Sciatic nerve (tissue), 2 donors: ENCODE measurements around the gene BCAS3. TPM values are rescaled to one million over a fixed set of nuclear protein-coding genes. Genes with fewer than 3 reads are reported as not detected.
"Not testable (repeated sequence)": the region's sequence is repeated elsewhere in the genome, so short reads cannot be mapped to it uniquely, and the experiment has no call there.

Experiments
- ATAC-seq: fragments of 200-7000 bp; cut with Tn5 transposase; one replicate; pipeline ENCODE4 v1.9.1; 2020; ENCODE audit warnings: mild to moderate bottlenecking, moderate library complexity
- DNase-seq: peaks from one replicate; pipeline ENCODE4 v3.0.0-alpha.2; 2020; ENCODE audit warnings: low spot score
- intact Hi-C: fragments of 100-400 bp; cut with DNase I; formaldehyde crosslinking; loops from one replicate; pipeline ENCODE4 v1.14.2; 2022
- total RNA-seq: library from RNA; stranded (reverse); fragmentation: NEBNext Ultra II Directional; extraction: Animal tissue kit (Norgen Biotek cat#: 25700); gene quantifications from one replicate; pipeline ENCODE4 v1.2.1, GENCODE V29; 2021
- donor health status: DM: no; HTN: no; CAD: no.
- donor health status: DM: no; HTN: no; CAD: no.

The BCAS3 gene
- total RNA-seq, 1 donor from 2014 or later = 42.5 TPM

GRCh38 chr17:61337290-61337689 lies 659.6 kb downstream of the BCAS3 start:
- DNase-seq (no peak), ATAC-seq (no peak)
- intact Hi-C loops = no loop called here

GRCh38 chr17:61338000-61338798 lies 660.5 kb downstream of the BCAS3 start:
- intact Hi-C loops = no loop called here
- ATAC-seq (no peak), DNase-seq (no peak)

DNA sequence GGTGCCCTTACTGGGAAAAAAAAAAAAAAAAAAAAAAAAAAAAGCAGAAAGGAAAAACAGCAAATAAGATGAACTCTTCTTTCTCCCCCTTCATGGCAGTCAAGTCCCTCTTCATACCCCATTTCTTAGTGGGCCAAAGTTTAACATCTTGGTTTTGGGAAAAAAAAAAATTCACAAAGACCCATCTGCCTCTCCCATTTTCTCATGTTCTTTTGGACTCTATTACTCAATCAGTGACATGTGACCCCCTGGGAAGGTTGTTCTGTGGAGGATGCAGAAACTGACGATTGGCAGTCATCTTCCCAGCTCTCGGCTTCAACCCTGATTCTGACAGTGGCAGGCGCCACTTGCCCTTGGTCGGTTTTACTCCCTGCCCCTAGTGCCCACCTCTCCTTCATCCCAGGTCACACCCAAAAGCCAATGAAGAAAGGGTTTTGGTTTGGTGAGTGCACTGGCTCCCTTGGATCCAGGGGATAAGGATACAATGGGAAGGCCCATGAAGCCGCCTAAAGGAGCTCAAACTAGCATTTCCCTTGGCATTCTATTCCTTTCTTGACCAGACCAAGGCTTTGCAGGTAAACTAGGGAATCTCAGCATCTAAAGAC lies 661.3 kb downstream of the BCAS3 start:
- intact Hi-C loops = no loop called here
- ATAC-seq (no peak), DNase-seq (no peak)

- no peak for ATAC-seq
- intact Hi-C loops = no loop called here
- DNase-seq = no peak
Observed at GRCh38 chr17:61340431-61341209, 663.0 kb downstream of the BCAS3 start.

- ATAC-seq = no peak
- no peak for DNase-seq
- intact Hi-C loops = no loop called here
Observed at GRCh38 chr17:61343576-61343975, 665.9 kb downstream of the BCAS3 start.

DNA sequence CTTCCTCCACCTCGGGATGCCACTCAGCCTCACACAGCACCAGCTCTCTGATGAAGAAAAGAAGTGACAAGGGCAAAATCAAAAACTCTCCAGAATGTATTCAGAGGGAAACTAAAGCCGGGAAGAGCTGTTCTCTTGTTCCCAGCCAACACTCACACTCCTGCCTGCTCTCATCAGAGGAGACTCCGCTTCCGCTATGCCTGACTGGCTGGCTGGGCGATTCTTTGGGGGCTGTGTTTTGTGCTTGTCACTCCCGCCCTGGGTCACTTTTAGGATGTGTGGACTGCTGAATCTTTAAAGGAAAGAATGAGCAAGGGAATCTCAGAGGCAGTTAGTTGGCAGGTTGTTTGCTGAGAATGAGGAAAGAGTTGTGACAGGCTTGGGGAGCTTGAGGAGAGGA lies 667.4 kb downstream of the BCAS3 start:
- intact Hi-C loops = no loop called here
- no peak for DNase-seq
- no peak for ATAC-seq

DNA sequence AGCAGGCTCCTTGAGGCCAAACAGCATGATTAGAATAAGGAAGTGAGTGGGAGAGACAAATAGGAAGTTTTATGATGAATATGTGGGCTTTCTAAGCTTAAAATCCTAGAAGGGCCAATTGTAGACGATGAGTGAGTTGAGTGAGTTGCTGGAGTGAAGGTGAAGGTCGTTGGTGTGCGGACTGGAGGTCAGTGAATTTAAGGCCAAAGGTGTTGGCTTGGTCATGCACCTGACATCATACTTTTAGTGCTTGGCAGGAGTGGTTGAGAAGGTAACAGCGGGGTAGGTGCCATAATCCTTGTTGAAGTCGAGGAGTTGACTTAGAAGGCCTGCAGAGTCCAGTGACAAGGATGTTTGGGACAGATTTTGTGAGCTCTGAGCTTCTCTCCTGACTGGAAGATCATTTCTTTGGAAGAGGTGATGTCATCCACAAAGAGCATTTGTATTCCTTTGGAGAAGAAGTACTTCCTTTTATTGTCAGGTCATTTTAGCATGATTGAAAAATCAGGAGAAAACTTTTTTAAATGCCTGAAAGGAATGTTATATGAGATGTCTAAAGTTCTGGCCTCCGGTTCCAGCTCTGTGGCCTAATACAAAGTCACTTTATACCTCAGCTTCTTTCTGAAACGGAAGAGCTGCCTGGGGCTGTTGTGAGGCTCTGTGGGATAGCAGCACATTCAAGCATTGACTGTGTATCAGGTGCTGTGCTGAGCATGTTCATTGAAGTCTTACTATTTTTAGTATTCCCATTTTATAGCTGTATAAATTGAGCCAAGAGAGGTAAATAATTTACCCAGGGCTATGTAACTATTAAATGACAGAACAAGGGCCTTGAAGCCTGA lies 668.4 kb downstream of the BCAS3 start:
- intact Hi-C loops = no loop called here
- ATAC-seq (no peak), DNase-seq (no peak)

DNA sequence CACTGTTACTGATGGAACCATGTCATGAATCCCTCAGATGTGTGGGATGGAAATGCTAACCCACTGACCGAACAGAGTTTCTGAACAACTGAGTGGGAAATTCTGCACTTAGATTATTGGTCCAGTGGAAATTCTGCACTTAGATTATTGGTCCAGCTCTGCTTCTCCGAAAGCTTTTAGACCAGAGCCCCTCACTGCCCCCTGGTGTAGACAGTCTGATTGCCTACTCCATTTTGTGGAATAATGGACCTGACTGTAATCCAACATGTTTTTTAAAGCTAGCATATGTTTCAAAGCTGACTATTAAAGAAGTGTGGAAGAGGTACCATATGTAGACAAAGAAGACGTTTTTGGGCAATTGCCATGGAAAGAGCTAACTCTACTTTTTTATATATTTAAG lies 671.7 kb downstream of the BCAS3 start:
- intact Hi-C loops = no loop called here
- DNase-seq = no peak

GRCh38 chr17:61351745-61352407 lies 674.2 kb downstream of the BCAS3 start:
- ATAC-seq = no peak
- no peak for DNase-seq
- intact Hi-C loops = no loop called here

More for the DNA sequence above, 671.7 kb downstream of the BCAS3 start:
- no peak for ATAC-seq

DNA sequence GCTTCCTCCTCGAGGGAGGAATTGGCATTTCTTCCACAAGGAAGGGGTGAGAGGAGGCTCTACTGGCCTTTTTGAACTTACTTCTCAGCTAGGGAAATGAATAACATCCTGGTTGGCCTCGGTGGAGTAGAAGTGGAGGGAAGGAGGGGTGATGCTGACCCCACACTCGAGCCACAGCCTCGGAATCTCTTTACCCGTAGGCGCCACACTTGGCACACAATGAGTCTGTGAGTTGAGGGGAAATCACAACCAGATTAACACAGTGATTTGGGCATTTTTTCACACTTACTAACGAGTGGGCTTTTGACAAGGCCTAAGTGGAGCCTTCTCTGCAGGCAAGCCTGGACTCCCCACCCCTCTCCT lies 674.7 kb downstream of the BCAS3 start:
- intact Hi-C loops = no loop called here
- DNase-seq = no peak
- ATAC-seq = no peak

GRCh38 chr17:61352781-61353491 lies 675.3 kb downstream of the BCAS3 start:
- ATAC-seq (no peak), DNase-seq (no peak)
- intact Hi-C loops = no loop called here

GRCh38 chr17:61353615-61354014 lies 676.0 kb downstream of the BCAS3 start:
- intact Hi-C loops = no loop called here
- no peak for ATAC-seq
- DNase-seq = no peak

- ATAC-seq (no peak), DNase-seq (no peak)
- intact Hi-C loops = no loop called here
Observed at GRCh38 chr17:61354895-61355874, 677.5 kb downstream of the BCAS3 start.

GRCh38 chr17:61357061-61357460 lies 679.4 kb downstream of the BCAS3 start:
- DNase-seq, intact Hi-C loops, ATAC-seq: not testable (repeated sequence)

DNA sequence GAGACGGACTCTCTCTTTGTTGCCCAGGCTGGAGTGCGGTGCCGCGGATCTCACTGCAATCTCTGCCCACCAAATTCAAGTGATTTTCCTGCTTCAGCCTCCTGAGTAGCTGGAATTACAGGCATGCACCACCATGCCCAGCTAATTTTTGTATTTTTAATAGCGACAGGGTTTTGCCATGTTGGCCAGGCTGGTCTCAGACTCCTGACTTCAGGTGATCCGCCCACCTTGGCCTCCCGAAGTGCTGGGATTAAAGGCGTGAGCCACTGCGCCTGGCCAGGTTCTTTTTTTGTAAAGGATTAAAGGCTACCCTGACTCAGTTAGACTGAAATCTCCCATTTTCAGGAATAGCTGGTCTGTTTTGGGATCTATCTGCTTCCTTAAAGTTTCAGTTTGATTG lies 681.9 kb downstream of the BCAS3 start:
- ATAC-seq, DNase-seq, intact Hi-C loops: not testable (repeated sequence)

DNA sequence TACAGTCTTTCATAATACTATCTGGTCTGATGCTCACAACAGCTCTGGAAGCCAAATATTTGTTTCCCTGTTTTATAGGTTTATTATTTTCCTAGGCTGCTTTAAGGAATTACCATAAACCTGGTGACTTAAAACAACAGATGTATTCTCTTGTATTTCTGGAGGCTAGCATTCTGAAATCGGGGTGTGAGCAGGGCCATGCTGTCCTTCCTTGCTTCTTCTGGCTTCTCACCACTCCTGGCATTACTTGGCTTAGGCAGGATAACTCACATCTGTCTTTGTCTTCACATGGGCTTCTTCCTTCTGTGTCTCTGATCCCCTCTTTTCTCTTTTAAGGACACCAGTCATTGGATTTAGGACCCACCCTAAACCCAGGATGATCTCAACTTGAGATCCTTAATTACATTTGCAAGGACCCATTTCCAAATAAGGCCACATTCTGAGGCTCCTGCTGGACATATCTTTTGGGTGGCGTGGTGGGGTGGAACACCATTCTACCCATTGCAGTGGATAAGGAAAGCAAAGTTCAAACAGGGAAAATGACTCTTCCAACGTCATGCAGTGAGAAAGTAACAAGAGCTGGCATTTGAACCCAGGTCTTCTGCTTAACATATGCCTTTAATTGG lies 682.8 kb downstream of the BCAS3 start:
- ATAC-seq (no peak), DNase-seq (no peak)
- intact Hi-C loops = no loop called here

DNA sequence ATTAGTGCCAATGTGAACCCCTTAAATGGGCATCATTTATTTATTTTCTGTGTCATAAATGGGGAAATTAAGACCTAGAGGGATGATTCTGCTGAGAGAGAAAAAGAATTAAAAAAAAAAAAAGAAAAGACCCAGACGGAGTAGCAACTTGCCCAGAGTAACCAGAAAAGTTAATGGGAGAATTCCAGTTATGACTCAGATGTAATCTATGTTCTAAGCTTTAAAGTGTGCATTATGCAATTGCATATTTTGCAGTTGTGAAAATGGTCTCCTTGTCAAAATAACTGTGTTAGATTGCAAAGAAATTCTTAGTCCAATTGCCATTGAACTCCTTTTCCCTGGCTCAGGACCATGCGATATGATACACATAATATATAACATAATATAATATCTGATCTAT lies 683.4 kb downstream of the BCAS3 start:
- ATAC-seq (no peak), DNase-seq (no peak)
- intact Hi-C loops = no loop called here
